ENCODE measurements around the gene UBE3A. TPM values are rescaled to one million over a fixed set of nuclear protein-coding genes. Genes with fewer than 3 reads are reported as not detected.

Gene UBE3A
- total RNA-seq, 1 donor = 80.3 TPM

DNA sequence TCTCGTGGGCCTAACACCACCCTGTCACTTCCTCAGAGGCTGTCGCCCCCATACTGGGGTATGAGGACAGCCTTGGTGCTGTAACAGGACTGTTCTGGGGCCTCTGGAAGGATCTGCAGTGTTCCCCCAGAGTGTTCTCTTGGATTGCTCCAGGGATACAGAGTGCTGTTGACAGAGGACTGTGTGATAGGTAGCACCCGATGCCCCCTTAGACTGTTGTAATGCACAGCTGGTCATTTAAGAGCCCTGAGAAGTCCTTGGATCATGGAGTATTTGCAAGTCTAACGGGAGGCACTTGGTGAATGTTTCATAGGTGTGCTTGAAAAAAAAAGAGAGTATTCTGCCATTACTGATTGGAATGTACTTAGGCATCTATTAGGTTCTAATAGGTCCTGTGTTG lies 35.4 kb upstream of the UBE3A start:
- H3K4me3 ChIP-seq (ENCODE audit: low read depth, low read length) = no peak overlapping the region
- DNase-seq (ENCODE audit: low read depth) = no peak
- TF ChIP-seq, protein P1, sequence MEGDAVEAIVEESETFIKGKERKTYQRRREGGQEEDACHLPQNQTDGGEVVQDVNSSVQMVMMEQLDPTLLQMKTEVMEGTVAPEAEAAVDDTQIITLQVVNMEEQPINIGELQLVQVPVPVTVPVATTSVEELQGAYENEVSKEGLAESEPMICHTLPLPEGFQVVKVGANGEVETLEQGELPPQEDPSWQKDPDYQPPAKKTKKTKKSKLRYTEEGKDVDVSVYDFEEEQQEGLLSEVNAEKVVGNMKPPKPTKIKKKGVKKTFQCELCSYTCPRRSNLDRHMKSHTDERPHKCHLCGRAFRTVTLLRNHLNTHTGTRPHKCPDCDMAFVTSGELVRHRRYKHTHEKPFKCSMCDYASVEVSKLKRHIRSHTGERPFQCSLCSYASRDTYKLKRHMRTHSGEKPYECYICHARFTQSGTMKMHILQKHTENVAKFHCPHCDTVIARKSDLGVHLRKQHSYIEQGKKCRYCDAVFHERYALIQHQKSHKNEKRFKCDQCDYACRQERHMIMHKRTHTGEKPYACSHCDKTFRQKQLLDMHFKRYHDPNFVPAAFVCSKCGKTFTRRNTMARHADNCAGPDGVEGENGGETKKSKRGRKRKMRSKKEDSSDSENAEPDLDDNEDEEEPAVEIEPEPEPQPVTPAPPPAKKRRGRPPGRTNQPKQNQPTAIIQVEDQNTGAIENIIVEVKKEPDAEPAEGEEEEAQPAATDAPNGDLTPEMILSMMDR (IDR thresholded peaks at IDR 0.05; ENCODE audit: insufficient read depth, low read length) = no peak

DNA sequence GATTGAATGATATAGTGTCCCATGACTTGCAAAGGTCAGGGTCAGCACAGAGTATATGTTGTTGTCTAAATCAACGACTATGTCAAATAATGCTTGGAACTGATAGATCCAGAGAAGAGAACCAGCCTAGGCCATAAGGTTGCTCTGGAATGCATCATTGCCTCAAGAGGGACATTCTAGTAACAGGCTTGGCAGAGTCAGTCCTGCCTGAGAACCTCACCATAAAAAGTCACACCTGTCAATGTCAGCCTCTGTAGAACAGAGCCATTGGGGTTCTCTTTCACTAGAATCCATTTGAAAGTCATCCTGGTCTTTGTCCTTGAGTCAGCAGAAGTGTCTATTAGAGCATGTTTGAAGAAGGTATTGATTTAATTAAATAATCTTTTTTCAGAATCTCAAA lies 31.4 kb upstream of the UBE3A start:
- DNase-seq (ENCODE audit: low read depth) = no peak
- no peak overlapping the region for H3K4me3 ChIP-seq (ENCODE audit: low read depth, low read length)
- TF ChIP-seq, protein P1 (IDR thresholded peaks at IDR 0.05; ENCODE audit: insufficient read depth, low read length) = no peak

DNA sequence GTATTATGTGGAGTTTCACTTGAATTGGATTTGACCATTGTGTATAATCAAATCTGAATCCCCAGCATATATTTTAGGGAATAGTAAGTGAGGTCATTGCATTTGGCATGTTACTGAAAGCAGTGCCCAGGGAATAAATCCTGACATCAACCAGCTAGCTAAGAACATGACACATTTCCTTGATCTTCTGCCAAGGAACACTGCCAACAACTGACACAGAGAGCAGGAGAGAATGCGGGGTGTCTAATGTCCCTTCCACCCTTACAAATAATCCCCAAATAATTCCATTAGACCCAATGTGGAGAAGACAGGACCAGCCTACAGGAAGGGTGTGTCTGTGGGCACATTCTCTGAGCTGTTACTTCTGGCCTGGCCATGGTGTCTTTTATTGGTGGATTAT lies 30.6 kb upstream of the UBE3A start:
- no peak overlapping the region for H3K4me3 ChIP-seq (ENCODE audit: low read depth, low read length)
- TF ChIP-seq, protein P1 (IDR thresholded peaks at IDR 0.05; ENCODE audit: insufficient read depth, low read length) = no peak
- peak; percentile 0 for DNase-seq (ENCODE audit: low read depth)

DNA sequence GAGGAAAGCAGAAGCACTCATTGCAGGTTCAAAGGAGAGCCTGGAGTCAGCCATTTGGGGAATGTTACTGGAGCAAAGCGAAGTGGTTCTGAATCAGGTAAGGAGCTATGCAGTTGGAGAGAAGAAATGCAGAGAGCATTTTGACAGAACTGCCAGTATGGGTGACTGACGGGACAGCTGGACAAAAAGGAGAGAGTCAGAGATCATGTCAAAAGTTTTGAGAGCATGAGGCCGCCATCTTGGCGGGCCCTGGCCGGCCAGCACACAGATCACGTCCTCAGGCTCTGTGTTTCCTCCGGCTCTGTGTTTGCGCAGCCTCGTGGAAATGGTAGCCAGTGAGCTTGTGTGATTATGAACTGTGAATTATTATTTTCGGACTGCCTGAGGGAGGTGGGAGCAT lies 29.8 kb upstream of the UBE3A start:
- DNase-seq (ENCODE audit: low read depth) = no peak
- no peak overlapping the region for H3K4me3 ChIP-seq (ENCODE audit: low read depth, low read length)
- TF ChIP-seq, protein P1 (IDR thresholded peaks at IDR 0.05; ENCODE audit: insufficient read depth, low read length) = no peak

DNA sequence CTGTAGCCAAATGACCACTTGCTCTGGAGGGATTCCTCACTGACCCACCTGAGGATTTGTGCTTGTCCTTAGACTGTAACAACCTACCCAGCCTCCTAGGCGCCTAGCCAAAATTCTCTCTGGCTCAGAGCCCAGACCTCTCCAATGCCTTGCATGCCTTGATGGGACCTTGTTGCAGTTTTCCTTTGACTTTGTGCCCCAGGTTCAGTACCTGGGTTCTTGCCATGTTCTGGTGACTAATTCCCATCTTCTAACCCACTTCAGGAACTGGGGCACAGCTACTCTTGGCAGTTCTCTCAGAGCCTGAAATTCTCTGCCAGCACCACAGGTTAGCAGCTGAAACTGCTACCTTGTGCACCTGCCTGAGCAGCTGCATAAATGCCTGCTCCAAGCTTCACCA lies 27.0 kb upstream of the UBE3A start:
- TF ChIP-seq, protein P1 (IDR thresholded peaks at IDR 0.05; ENCODE audit: insufficient read depth, low read length) = no peak
- no peak overlapping the region for H3K4me3 ChIP-seq (ENCODE audit: low read depth, low read length)
- DNase-seq (ENCODE audit: low read depth) = no peak

DNA sequence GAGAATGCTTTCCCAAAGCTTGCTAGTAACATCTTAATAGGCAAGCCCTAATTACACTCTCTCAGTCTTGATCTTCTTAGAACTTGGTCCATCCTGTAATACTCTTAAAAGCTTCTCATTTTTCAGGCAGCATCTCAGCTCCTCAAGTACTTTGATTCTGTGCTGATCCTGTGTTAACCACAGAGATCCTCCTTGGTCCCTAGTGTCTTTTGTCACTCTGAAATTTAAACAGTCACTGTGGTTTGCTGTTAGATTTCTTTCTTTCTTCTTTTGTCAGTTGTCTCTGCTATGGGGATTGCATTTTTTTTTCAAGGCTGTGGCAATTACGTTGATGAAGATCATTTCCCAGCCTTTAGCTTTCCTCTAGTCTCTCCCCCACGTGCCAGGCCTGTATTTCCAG lies 26.0 kb upstream of the UBE3A start:
- H3K4me3 ChIP-seq (ENCODE audit: low read depth, low read length) = no peak overlapping the region
- TF ChIP-seq, protein P1 (IDR thresholded peaks at IDR 0.05; ENCODE audit: insufficient read depth, low read length) = no peak
- DNase-seq (ENCODE audit: low read depth) = no peak

DNA sequence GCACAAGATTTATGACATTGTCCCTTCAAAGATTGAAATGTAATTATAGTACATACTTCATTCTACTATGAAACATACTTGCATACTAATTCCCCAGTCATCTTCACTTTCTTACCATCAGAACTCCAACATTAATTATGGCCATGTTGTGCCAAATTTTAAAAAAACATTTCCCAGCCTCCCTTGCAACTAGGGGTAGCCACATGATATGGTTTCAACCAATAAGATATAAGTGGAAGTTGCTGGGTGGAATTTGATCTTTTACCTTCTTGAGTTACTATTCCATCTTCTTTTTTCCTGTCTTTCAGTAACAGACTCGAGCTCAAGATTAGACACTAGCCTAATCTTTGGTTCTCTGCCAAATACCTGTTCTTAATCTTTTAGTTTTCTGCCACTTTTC lies 25.6 kb upstream of the UBE3A start:
- DNase-seq (ENCODE audit: low read depth) = no peak
- TF ChIP-seq, protein P1 (IDR thresholded peaks at IDR 0.05; ENCODE audit: insufficient read depth, low read length) = no peak
- H3K4me3 ChIP-seq (ENCODE audit: low read depth, low read length) = no peak overlapping the region
